AG04450 (cell line): ENCODE data around the gene CYB5RL. TPM values are rescaled to one million over a fixed set of nuclear protein-coding genes. Genes with fewer than 3 reads are reported as not detected.
A peak's percentile ranks its signal among the peaks of the same experiment; 100 is the strongest.

Experiments used
- CTCF ChIA-PET: fragments of 300-600, 350-600 bp; formaldehyde crosslinking; extraction: SDS; loops from one replicate; lab custom pipeline; 2022; ENCODE audit warnings: antibody characterized with exemption, inconsistent platforms; lab: Charles Lee
- POLR2A ChIA-PET: fragments of 350-600 bp; formaldehyde crosslinking; extraction: SDS; loops from one replicate; lab custom pipeline; 2021; ENCODE audit warnings: antibody characterized with exemption, inconsistent platforms; lab: Yijun Ruan, JAX
- DNase-seq: peaks from one replicate; pipeline ENCODE4 v3.0.0-alpha.2; 2011; ENCODE audit warnings: low read depth, low spot score
- H3K27ac ChIP-seq: one replicate; pipeline ENCODE4 v1.5.1; 2012; ENCODE audit warnings: low read depth, low read length, control low read depth
- H3K27me3 ChIP-seq: one replicate; pipeline ENCODE4 v1.6.0; 2012; ENCODE audit warnings: low read length; ENCODE audit not compliant: control insufficient read depth, insufficient read depth
- H3K4me3 ChIP-seq: 2 replicates; pipeline ENCODE4 v1.5.1; 2011; ENCODE audit warnings: mild to moderate bottlenecking, low read depth, low read length, control low read depth
- H3K9me3 ChIP-seq: 2 replicates; pipeline ENCODE4 v1.5.1; 2012; ENCODE audit warnings: low read length; ENCODE audit not compliant: control insufficient read depth, insufficient read depth
- CTCF ChIP-seq: IDR thresholded peaks from 2 replicates; pipeline ENCODE4 v1.5.1; 2011; ENCODE audit warnings: low read depth, low read length, control low read depth, inconsistent platforms
- polyA plus RNA-seq: library from polyadenylated mRNA; depleted of rRNA; stranded (reverse); fragments of >200 nt; gene quantifications from 2 replicates; pipeline ENCODE4 v1.2.3, GENCODE V29; 2011

The CYB5RL gene
- polyA plus RNA-seq, 1 experiment = 4.1 TPM

DNA sequence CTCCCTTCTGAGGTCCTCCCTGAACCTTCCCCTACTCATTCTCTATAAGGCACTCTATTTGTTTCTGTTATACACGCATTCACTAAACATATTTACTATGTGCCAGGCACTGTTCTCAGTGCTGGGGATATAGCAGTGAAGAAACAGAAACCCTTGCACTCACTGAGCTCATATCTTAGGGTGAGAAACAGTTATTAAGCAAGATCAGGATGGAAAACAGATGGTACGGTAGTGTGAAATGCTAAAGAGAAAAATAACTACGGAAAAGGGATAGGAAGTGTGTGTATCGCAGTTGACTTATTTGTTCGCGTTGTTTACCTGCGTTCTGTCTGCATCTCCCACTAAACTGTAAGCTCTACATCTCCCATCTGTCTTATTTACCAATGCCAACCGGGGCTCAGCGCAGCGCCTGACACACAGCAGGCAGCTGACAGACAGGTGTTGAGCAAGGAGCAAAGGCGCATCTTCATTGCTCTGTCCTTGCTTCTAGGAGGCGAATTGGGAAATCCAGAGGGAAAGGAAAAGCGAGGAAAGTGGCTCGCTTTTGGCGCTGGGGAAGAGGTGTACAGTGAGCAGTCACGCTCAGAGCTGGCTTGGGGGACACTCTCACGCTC, 572 bp downstream of the CYB5RL start:
- Histone ChIP-seq H3K27me3 (no peaks in the 10 kb centered on the region), H3K9me3 (no peaks in the 10 kb centered on the region; the same call in 1 of the 2 replicates), H3K27ac (peak overlapping the region; percentile 11), H3K4me3 (peak overlapping the region; percentile 95)
- POLR2A ChIA-PET = interaction anchor here (0.7 to 1.7 kb wide), 5 partner anchors 20 to 208 kb away, joined by 3 to 5 read pairs (median 4); no protein-coding TSS in a partner anchor
- CTCF ChIA-PET = interaction anchor here (0.8 to 1.1 kb wide), 4 partner anchors 17 to 339 kb away, joined by 3 to 5 read pairs (median 4); no protein-coding TSS in a partner anchor
- no peak for TF ChIP-seq CTCF
- no peak for DNase-seq

DNA sequence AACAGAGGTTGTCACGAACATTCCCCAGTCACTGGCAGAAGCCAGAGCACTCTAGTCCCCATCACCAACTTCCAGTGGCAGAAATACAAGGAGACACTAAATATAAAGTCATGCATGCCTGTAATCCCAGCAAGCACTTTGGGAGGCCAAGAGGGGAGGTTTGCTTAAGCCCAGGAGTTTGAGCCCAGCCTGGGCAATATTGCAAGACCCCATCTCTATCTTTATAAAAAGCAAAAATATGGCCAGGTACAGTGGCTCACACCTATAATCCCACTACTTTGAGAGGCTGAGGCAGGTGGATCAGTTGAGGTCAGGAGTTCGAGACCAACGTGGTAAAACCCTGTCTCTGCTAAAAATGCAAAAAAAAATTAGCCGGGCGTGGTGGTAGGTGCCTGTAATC, 6.4 kb downstream of the CYB5RL start:
- CTCF ChIA-PET = interaction anchor here (0.7 kb wide), 1 partner anchor 82 kb away, joined by 3 read pairs; no protein-coding TSS in a partner anchor
- Histone ChIP-seq H3K27ac (no peak overlapping the region), H3K4me3 (no peak overlapping the region), H3K9me3 (no peaks in the 10 kb centered on the region), H3K27me3 (no peaks in the 10 kb centered on the region)
- POLR2A ChIA-PET = interaction anchor here (0.7 kb wide), 1 partner anchor 141 kb away, joined by 7 read pairs; the partner anchor contains the start of gene TMEM59
- no peak for TF ChIP-seq CTCF
- no peak for DNase-seq

DNA sequence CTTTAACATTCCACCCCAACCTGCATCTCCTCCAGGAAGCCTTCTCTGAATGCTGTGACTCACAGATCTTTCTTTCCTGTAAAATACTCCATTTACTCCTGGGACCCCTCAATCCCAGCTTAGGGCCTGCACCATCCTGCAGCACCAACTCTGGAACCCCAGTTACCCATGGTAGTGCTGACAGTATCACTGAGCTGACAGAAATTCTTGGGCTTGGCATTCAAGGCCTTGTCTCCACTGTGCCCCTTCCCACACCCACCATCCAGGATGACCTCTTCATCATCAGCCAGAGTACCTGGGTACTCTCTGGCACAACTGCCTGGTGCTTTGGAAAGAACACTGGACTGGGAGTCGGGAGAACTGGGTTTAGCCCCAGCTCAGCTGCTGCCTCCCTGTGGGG, 8.3 kb downstream of the CYB5RL start:
- no peak for TF ChIP-seq CTCF
- no peak for DNase-seq

GRCh38 chr1:54190526-54190925, 9.3 kb downstream of the CYB5RL start:
- POLR2A ChIA-PET = no interaction called here
- no peak for DNase-seq
- CTCF ChIA-PET = no interaction called here

More for the DNA sequence above, 8.3 kb downstream of the CYB5RL start:
- POLR2A ChIA-PET = no interaction called here
- Histone ChIP-seq H3K9me3 (no peaks in the 10 kb centered on the region), H3K27me3 (no peaks in the 10 kb centered on the region), H3K27ac (no peak overlapping the region), H3K4me3 (no peak overlapping the region)
- CTCF ChIA-PET = no interaction called here

More at GRCh38 chr1:54190526-54190925, 9.3 kb downstream of the CYB5RL start:
- H3K27me3 ChIP-seq = no peaks in the 10 kb centered on the region
- no peaks in the 10 kb centered on the region for H3K9me3 ChIP-seq
- H3K4me3 ChIP-seq = no peak overlapping the region
- TF ChIP-seq CTCF = no peak
- no peak overlapping the region for H3K27ac ChIP-seq
